IPS DF 6.9 (cell line): ENCODE measurements around the gene WFDC10A.
"Not testable (repeated sequence)": the region's sequence is repeated elsewhere in the genome, so short reads cannot be mapped to it uniquely, and the experiment has no call there.

ENCODE experiments used
- DNase-seq: peaks from one replicate; pipeline ENCODE4 v3.0.0-alpha.2; 2013; ENCODE audit warnings: low read depth, low spot score
- H3K27ac ChIP-seq: one replicate; pipeline ENCODE4 v1.5.1; 2013; ENCODE audit warnings: low read length, control low read depth
- H3K27me3 ChIP-seq: 2 replicates; pipeline ENCODE4 v1.6.1; 2013; ENCODE audit warnings: mild to moderate bottlenecking, low read length; ENCODE audit not compliant: control insufficient read depth, insufficient read depth
- H3K36me3 ChIP-seq: 2 replicates; pipeline ENCODE4 v1.6.1; 2013; ENCODE audit warnings: low read length; ENCODE audit not compliant: control insufficient read depth, insufficient read depth
- H3K4me1 ChIP-seq: 2 replicates; pipeline ENCODE4 v1.6.1; 2013; ENCODE audit warnings: low read length; ENCODE audit not compliant: control insufficient read depth, insufficient read depth
- H3K4me3 ChIP-seq: 2 replicates; pipeline ENCODE4 v1.5.1; 2013; ENCODE audit warnings: mild to moderate bottlenecking, low read length
- H3K9me3 ChIP-seq: 2 replicates; pipeline ENCODE4 v1.6.1; 2013; ENCODE audit warnings: low read length, inconsistent platforms; ENCODE audit not compliant: control insufficient read depth, insufficient read depth
- WGBS: extraction: QIAGEN DNeasy Blood & Tissue Kit; methylation state at CpG from one replicate; pipeline ENCODE4 v1.1.7; 2013; ENCODE audit warnings: mixed read lengths, missing lambda C conversion rate; ENCODE audit not compliant: insufficient read length, insufficient coverage; 5-methylcytosine and 5-hydroxymethylcytosine counted together

The WFDC10A gene

GRCh38 chr20:45646875-45647274 lies 17.3 kb downstream of the WFDC10A start:
- Histone ChIP-seq H3K36me3 (no peaks in the 10 kb centered on the region), H3K27ac (no peak overlapping the region), H3K4me3 (no peak overlapping the region; the same call in 1 of the 2 replicates), H3K27me3 (no peaks in the 10 kb centered on the region), H3K9me3 (peaks cover 1% of the 10 kb centered on the region; the same call in 1 of the 2 replicates), H3K4me1 (no peaks in the 10 kb centered on the region)
- no CpG with 5 or more reads among the region's 3 CpGs for WGBS
- no peak for DNase-seq

DNA sequence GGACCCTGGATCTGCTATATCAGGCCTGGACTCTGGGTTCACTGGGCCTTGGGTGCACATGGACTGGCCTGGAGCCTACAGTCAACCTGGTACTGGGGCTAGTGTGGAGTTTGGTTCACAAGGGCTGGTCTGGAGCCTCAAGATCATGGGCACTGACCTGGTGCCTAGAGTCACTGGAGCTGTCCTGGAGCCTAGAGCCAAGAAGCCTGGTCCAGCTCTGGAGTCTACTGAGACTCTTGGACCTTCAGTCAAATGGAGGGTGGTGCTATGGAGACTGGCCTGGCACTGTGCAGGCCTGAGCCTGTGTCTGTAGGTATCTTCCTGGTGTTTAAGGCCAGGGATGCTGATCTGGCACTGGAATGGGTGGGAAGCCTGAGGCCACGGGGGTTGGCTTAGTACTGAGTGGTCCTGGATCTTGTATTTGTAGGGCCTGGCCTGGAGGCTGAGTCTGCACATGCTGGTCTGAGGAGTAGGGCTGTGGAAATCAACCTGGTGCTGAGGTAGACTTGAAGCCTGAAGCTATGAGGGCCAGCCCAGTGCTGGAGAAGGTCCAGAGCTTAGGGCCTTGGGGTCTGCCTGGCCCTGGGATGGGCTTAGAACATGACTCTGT lies 18.0 kb downstream of the WFDC10A start:
- no CpG with 5 or more reads among the region's 1 CpG for WGBS
- H3K36me3 ChIP-seq, result no peaks in the 10 kb centered on the region
- H3K4me3 ChIP-seq, result no peak overlapping the region
- H3K4me1 ChIP-seq, result no peaks in the 10 kb centered on the region
- H3K27me3 ChIP-seq, result no peaks in the 10 kb centered on the region
- H3K9me3 ChIP-seq, result peaks cover 1% of the 10 kb centered on the region; the same call in 1 of the 2 replicates
- H3K27ac ChIP-seq, result no peak overlapping the region
- no peak for DNase-seq

DNA sequence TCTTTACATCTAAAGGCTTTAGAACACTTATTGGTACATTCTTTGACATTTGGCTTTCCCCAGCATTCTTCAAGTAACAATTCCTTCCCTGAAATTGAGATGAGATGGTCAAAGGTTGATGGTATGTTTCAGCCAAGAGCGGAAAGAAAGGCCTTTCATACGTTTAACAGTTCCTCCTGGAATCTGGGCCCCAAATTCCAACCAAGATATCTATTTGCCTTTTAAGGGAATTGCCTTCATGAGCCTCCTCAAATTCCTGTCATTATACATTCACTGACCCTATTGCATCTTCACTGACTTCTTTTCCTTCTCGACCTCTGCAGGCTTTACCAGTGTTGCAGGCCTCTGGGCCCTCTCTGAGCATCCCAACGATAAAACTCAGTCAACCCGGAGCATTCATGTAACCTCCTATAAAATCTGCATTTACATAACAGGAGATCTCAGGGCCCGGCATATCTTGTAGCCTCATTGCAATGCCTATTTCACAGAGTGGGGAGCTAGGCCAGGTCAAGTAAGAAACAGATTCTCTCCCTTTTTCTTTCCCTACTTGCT lies 19.8 kb downstream of the WFDC10A start:
- H3K4me1 ChIP-seq, result no peaks in the 10 kb centered on the region
- H3K27me3 ChIP-seq, result no peaks in the 10 kb centered on the region
- no peaks in the 10 kb centered on the region for H3K36me3 ChIP-seq
- DNase-seq, result no peak
- no peak overlapping the region for H3K27ac ChIP-seq
- H3K9me3 ChIP-seq, result peaks cover 1% of the 10 kb centered on the region; the same call in 1 of the 2 replicates
- no CpG with 5 or more reads among the region's 6 CpGs for WGBS
- H3K4me3 ChIP-seq, result no peak overlapping the region

GRCh38 chr20:45651726-45652125 lies 22.2 kb downstream of the WFDC10A start:
- H3K9me3 ChIP-seq, H3K27me3 ChIP-seq, DNase-seq, H3K4me1 ChIP-seq, H3K27ac ChIP-seq, H3K36me3 ChIP-seq, H3K4me3 ChIP-seq: not testable (repeated sequence)
- WGBS, result no CpG with 5 or more reads among the region's 7 CpGs

GRCh38 chr20:45657038-45657437 lies 27.5 kb downstream of the WFDC10A start:
- not testable (repeated sequence) for H3K4me1 ChIP-seq, H3K4me3 ChIP-seq, H3K36me3 ChIP-seq, H3K27ac ChIP-seq, H3K27me3 ChIP-seq, DNase-seq, H3K9me3 ChIP-seq
- no CpG with 5 or more reads among the region's 3 CpGs for WGBS

DNA sequence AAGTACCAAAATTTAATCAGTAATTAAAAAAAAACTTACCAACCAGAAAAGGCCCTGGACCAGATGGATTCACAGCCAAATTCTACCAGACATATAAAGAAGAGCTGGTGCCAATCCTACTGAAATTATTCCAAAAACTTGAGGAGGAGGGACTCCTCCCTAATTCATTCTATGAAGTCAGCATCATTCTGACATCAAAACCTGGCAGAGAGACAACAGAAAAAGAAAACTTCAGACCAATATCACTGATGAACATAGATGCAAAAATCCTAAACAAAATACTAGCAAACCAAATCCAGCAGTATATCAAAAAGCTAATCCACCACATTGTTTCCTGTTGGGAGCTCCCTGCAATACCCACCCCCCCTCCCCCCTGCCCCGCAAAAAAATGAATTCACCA lies 40.6 kb downstream of the WFDC10A start, which contains the start of gene WFDC11:
Gene WFDC11 (minus strand): TSS at position 101 of the 400 bp plus-strand sequence. CDS start 19,639 bp downstream, outside the sequence.
- Histone ChIP-seq H3K4me1 (no peaks in the 10 kb centered on the region), H3K9me3 (no peaks in the 10 kb centered on the region), H3K27ac (no peak within 1 kb of the TSS), H3K36me3 (no peaks in the 10 kb centered on the region), H3K4me3 (no peak within 1 kb of the TSS), H3K27me3 (no peaks in the 10 kb centered on the region)
- no CpG with 5 or more reads among the region's 1 CpG for WGBS
- DNase-seq, result no peak

DNA sequence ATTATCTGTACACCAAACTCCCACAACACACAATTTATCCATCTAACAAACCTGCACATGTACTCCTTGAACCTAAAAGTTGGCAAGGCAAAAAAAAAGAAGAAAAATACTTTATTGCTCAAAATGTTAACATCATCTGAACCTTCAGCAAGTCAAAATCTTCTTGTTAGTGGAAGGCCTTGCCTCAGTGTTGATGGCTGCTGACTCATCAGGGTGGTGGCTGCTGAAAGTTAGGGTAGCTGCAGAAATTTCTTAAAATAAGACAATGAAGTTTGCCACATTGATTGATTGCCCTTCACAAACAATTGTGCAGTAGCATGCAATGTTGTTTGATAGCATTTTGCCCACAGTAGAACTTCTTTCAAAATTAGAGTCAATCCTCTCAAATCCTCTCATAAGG lies 43.2 kb downstream of the WFDC10A start:
- Histone ChIP-seq H3K27me3 (no peaks in the 10 kb centered on the region), H3K36me3 (no peaks in the 10 kb centered on the region), H3K9me3 (no peaks in the 10 kb centered on the region), H3K27ac (no peak overlapping the region), H3K4me3 (no peak overlapping the region), H3K4me1 (no peaks in the 10 kb centered on the region)
- no peak for DNase-seq

DNA sequence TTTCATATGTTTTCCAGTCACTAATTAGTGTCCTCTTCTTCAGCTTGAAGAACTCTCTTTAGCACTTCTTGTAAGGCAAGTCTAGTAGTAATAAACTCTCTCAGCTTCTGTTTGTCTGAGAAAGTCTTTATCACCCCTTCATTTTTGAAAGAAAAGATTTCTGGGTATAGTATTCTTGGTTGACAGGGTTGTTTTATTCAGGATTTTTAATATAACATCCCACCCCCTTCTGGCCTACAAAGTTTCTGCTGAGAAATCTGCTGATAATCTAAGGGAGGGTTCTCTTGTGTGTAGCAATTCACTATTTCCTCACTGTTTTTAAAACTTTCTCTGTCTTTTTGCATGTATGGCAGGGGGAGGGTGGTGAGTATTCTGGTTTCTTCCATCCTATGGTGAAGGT lies 50.1 kb downstream of the WFDC10A start:
- Histone ChIP-seq H3K27ac (no peak overlapping the region), H3K36me3 (no peaks in the 10 kb centered on the region), H3K27me3 (no peaks in the 10 kb centered on the region), H3K9me3 (no peaks in the 10 kb centered on the region), H3K4me1 (no peaks in the 10 kb centered on the region), H3K4me3 (no peak overlapping the region)
- no peak for DNase-seq
